Measurements from ENCODE around the gene GRAMD2B. TPM values are rescaled to one million over a fixed set of nuclear protein-coding genes. Genes with fewer than 3 reads are reported as not detected.
A peak's percentile ranks its signal among the peaks of the same experiment; 100 is the strongest.

The GRAMD2B gene
- total and polyA plus RNA-seq, 7 experiments from 2014 or later = 3.8 to 9.8 (median 7.1) TPM

- POLR2A ChIA-PET = interaction anchor here (0.6 kb wide), 2 partner anchors 86 to 1058 kb away, joined by 3 read pairs; no protein-coding TSS in a partner anchor
- CTCF ChIA-PET = interaction anchor here (0.6 kb wide), 1 partner anchor 82 kb away, joined by 4 read pairs; no protein-coding TSS in a partner anchor
- H3K27me3 Mint-ChIP-seq = no peaks in the 10 kb centered on the region
- Histone ChIP-seq H3K27ac (ENCODE audit: low read depth, low read length) (no peak overlapping the region), H3K4me1 (ENCODE audit: control insufficient read depth in 2 of 2, insufficient read depth in 2 of 2, low read length in 2 of 2) (peaks cover 0 to 12% of the 10 kb centered on the region in 2 donors), H3K27me3 (ENCODE audit: control insufficient read depth in 2 of 2, insufficient read depth in 2 of 2, low read length in 2 of 2) (no peaks in the 10 kb centered on the region), H3K36me3 (ENCODE audit: control insufficient read depth in 2 of 3, insufficient read depth in 3 of 3, low read length in 3 of 3) (peaks cover 0 to 9% (median 0%) of the 10 kb centered on the region in 3 experiments), H3K9me3 (ENCODE audit: control insufficient read depth in 2 of 3, low read length in 3 of 3) (no peaks in the 10 kb centered on the region), H3K4me3 (ENCODE audit: low read length) (no peak overlapping the region)
- intact Hi-C loops (cut with micrococcal nuclease) = loop anchor here (5.0 kb wide), 1 partner anchor 40 kb away; the partner anchor contains the start of gene GRAMD2B (in 2 of the 2)
- DNase-seq (no peak), ATAC-seq (no peak)
- H3K27ac Mint-ChIP-seq = peak overlapping the region in 1 of 9 donors; percentile 25
- H3K4me1 Mint-ChIP-seq = peaks cover 6 to 51% (median 34%) of the 10 kb centered on the region in 7 donors
- no peak overlapping the region for H3K4me3 Mint-ChIP-seq
- H3K9me3 Mint-ChIP-seq = no peaks in the 10 kb centered on the region
- peaks cover 2 to 34% (median 25%) of the 10 kb centered on the region in 5 donors for H3K36me3 Mint-ChIP-seq
These were observed 38.6 kb downstream of the GRAMD2B start for GRCh38 chr5:126461838-126462237.

DNA sequence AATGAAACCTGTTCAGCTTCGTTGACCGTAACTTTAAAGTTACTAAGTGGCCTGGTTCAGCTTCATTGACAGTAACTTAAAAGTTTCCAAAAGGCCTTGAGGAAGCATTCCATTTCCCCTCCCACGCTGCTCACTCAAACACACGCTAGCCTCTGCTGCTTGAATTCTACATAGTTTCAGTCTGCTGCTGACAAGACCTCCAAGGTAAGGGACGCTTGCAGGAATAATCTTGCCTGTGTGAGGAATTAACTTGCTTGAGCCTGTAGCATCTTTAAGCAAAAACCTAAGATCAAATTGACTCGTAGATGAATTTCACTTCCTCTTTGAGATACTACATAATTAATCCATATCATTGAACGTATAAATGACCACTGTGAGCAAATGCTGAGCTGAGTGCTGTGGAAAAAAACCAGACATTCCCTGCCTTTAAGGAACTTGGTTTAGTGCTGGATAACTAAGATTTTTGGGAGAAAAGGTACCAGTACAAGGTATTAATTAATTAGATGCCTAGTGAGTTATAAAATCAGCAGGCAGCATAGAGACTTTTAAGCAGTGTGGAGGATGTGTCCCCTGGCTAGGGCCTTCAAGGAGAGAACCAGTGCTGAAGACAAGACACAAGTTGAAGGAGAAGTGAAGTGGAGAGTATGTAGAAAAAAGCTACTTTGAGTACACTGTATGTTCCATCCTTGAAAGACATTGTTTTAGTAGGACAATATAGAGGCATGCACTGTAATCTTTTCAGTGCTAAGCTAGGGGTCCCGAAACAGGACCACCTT, 39.2 kb downstream of the GRAMD2B start:
- Mint-ChIP-seq H3K36me3 (peaks cover 2 to 30% (median 23%) of the 10 kb centered on the region in 5 donors), H3K27me3 (no peaks in the 10 kb centered on the region), H3K9me3 (no peaks in the 10 kb centered on the region), H3K4me3 (no peak overlapping the region), H3K4me1 (peaks cover 6 to 49% (median 34%) of the 10 kb centered on the region in 7 donors), H3K27ac (peak overlapping the region in 6 of 9 donors; percentile 0 to 88 (median 68))
- no peak for ATAC-seq
- Histone ChIP-seq H3K36me3 (ENCODE audit: control insufficient read depth in 2 of 3, insufficient read depth in 3 of 3, low read length in 3 of 3) (peaks cover 0 to 9% (median 0%) of the 10 kb centered on the region in 3 experiments), H3K27me3 (ENCODE audit: control insufficient read depth in 2 of 2, insufficient read depth in 2 of 2, low read length in 2 of 2) (no peaks in the 10 kb centered on the region), H3K9me3 (ENCODE audit: control insufficient read depth in 2 of 3, low read length in 3 of 3) (no peaks in the 10 kb centered on the region), H3K4me1 (ENCODE audit: control insufficient read depth in 2 of 2, insufficient read depth in 2 of 2, low read length in 2 of 2) (peaks cover 0 to 12% of the 10 kb centered on the region in 2 donors), H3K27ac (ENCODE audit: low read depth, low read length) (no peak overlapping the region), H3K4me3 (ENCODE audit: low read length) (no peak overlapping the region)
- ChIA-PET CTCF (no interaction called here), POLR2A (interaction anchor here (0.6 kb wide), 2 partner anchors 87 to 1057 kb away, joined by 3 read pairs; no protein-coding TSS in a partner anchor)
- no peak for DNase-seq
- intact Hi-C loops (cut with micrococcal nuclease) = loop anchor here (5.0 kb wide), 1 partner anchor 40 kb away; the partner anchor contains the start of gene GRAMD2B (in 2 of the 2)

DNA sequence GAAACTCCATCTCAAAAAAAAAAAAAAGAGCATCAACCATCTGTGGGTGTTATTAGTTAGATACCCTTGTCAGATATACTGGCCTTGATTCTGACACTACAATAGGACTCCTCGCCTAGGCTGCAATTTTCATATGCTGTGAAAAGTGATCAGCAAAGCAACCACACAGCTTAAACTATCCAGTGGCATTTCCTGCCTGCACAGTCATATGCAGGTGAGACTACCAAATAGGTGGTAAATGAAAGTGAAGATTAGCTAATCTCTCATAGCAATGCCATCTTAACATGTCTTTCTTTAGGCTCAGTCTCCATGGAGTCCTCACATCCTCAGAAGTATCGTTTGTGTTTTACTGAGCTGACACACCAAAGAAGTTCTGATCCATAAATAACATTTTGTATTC, 40.8 kb downstream of the GRAMD2B start:
- intact Hi-C loops (cut with micrococcal nuclease) = loop anchor here (2.0 to 5.0 kb wide), 2 partner anchors 13 to 42 kb away; partner anchors contain the start of gene GRAMD2B (in 2 of the 2)
- peaks cover 6 to 46% (median 34%) of the 10 kb centered on the region in 7 donors for H3K4me1 Mint-ChIP-seq

DNA sequence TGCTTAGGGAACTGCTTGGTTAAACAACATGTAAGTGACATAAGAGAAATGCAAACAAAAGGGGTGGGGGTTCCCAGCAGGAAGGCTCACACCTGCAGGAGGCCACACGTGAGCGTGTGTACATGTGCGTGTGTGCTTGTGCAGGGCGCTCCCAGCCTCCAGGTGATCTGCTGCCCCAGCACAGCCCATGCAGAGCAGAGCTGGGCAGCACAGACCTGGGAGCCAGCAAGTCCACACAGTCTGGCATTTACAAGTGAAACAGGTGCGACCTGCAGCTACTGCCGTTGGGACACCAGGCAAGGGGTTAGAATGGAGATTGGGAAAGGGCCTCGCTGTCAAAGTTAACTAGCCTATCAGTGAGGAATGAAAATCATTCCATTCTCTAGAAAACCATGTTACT, 41.8 kb downstream of the GRAMD2B start:
- Histone ChIP-seq H3K9me3 (ENCODE audit: control insufficient read depth in 2 of 3, low read length in 3 of 3) (no peaks in the 10 kb centered on the region), H3K36me3 (ENCODE audit: control insufficient read depth in 2 of 3, insufficient read depth in 3 of 3, low read length in 3 of 3) (peaks cover 0 to 11% (median 0%) of the 10 kb centered on the region in 3 experiments), H3K4me1 (ENCODE audit: control insufficient read depth in 2 of 2, insufficient read depth in 2 of 2, low read length in 2 of 2) (peaks cover 0 to 12% of the 10 kb centered on the region in 2 donors), H3K27ac (ENCODE audit: low read depth, low read length) (no peak overlapping the region), H3K4me3 (ENCODE audit: low read length) (no peak overlapping the region), H3K27me3 (ENCODE audit: control insufficient read depth in 2 of 2, insufficient read depth in 2 of 2, low read length in 2 of 2) (no peaks in the 10 kb centered on the region)
- no peaks in the 10 kb centered on the region for H3K27me3 Mint-ChIP-seq
- ATAC-seq = no peak
- ChIA-PET CTCF (interaction anchor here (1.5 kb wide), 1 partner anchor 110 kb away, joined by 6 read pairs; no protein-coding TSS in a partner anchor), POLR2A (interaction anchor here (0.6 to 1.3 kb wide), 3 partner anchors 13 to 43 kb away, joined by 3 to 7 read pairs (median 3); no protein-coding TSS in a partner anchor)
- no peaks in the 10 kb centered on the region for H3K9me3 Mint-ChIP-seq
- peaks cover 6 to 46% (median 34%) of the 10 kb centered on the region in 7 donors for H3K4me1 Mint-ChIP-seq
- DNase-seq = no peak
- intact Hi-C loops (cut with micrococcal nuclease) = loop anchor here (2.0 to 5.0 kb wide), 2 partner anchors 14 to 43 kb away; partner anchors contain the start of gene GRAMD2B (in 2 of the 2)
- H3K36me3 Mint-ChIP-seq = peaks cover 2 to 30% (median 13%) of the 10 kb centered on the region in 5 donors
- H3K4me3 Mint-ChIP-seq = no peak overlapping the region
- peak overlapping the region in 6 of 9 donors; percentile 9 to 76 (median 42) for H3K27ac Mint-ChIP-seq

More for the DNA sequence above, 40.8 kb downstream of the GRAMD2B start:
- ATAC-seq = peak; percentile 37
- H3K36me3 ChIP-seq (ENCODE audit: control insufficient read depth in 2 of 3, insufficient read depth in 3 of 3, low read length in 3 of 3) = peaks cover 0 to 9% (median 0%) of the 10 kb centered on the region in 3 experiments
- no peaks in the 10 kb centered on the region for H3K27me3 ChIP-seq (ENCODE audit: control insufficient read depth in 2 of 2, insufficient read depth in 2 of 2, low read length in 2 of 2)
- Mint-ChIP-seq H3K4me3 (peak overlapping the region in 4 of 10 donors; percentile 13 to 44 (median 38)), H3K27me3 (no peaks in the 10 kb centered on the region), H3K9me3 (no peaks in the 10 kb centered on the region), H3K27ac (peak overlapping the region in 7 of 9 donors; percentile 40 to 81 (median 73)), H3K36me3 (peaks cover 2 to 26% (median 13%) of the 10 kb centered on the region in 5 donors)
- POLR2A ChIA-PET = interaction anchor here (0.6 to 1.3 kb wide), 3 partner anchors 12 to 23 kb away, joined by 3 to 7 read pairs (median 4); no protein-coding TSS in a partner anchor
- H3K27ac ChIP-seq (ENCODE audit: low read depth, low read length) = no peak overlapping the region
- DNase-seq = peak in 6 of 9 donors; percentile 2 to 39 (median 30)
- H3K9me3 ChIP-seq (ENCODE audit: control insufficient read depth in 2 of 3, low read length in 3 of 3) = no peaks in the 10 kb centered on the region
- H3K4me1 ChIP-seq (ENCODE audit: control insufficient read depth in 2 of 2, insufficient read depth in 2 of 2, low read length in 2 of 2) = peaks cover 0 to 12% of the 10 kb centered on the region in 2 donors
- CTCF ChIA-PET = interaction anchor here (0.6 to 1.5 kb wide), 2 partner anchors 95 to 109 kb away, joined by 6 read pairs; no protein-coding TSS in a partner anchor
- no peak overlapping the region for H3K4me3 ChIP-seq (ENCODE audit: low read length)

- H3K27ac Mint-ChIP-seq = no peak overlapping the region
- Histone ChIP-seq H3K27ac (ENCODE audit: low read depth, low read length) (no peak overlapping the region), H3K9me3 (ENCODE audit: control insufficient read depth in 2 of 3, low read length in 3 of 3) (no peaks in the 10 kb centered on the region), H3K4me1 (ENCODE audit: control insufficient read depth in 2 of 2, insufficient read depth in 2 of 2, low read length in 2 of 2) (peaks cover 0 to 12% of the 10 kb centered on the region in 2 donors), H3K4me3 (ENCODE audit: low read length) (no peak overlapping the region), H3K27me3 (ENCODE audit: control insufficient read depth in 2 of 2, insufficient read depth in 2 of 2, low read length in 2 of 2) (no peaks in the 10 kb centered on the region), H3K36me3 (ENCODE audit: control insufficient read depth in 2 of 3, insufficient read depth in 3 of 3, low read length in 3 of 3) (peaks cover 0 to 13% (median 0%) of the 10 kb centered on the region in 3 experiments)
- ATAC-seq (no peak), DNase-seq (no peak)
- intact Hi-C loops (cut with micrococcal nuclease) = no loop called here
- H3K36me3 Mint-ChIP-seq = peaks cover 2 to 36% (median 22%) of the 10 kb centered on the region in 5 donors
- CTCF ChIA-PET = no interaction called here
- POLR2A ChIA-PET = interaction anchor here (0.6 kb wide), 1 partner anchor 18 kb away, joined by 5 read pairs; no protein-coding TSS in a partner anchor
- peaks cover 6 to 31% (median 23%) of the 10 kb centered on the region in 7 donors for H3K4me1 Mint-ChIP-seq
- no peaks in the 10 kb centered on the region for H3K9me3 Mint-ChIP-seq
- no peaks in the 10 kb centered on the region for H3K27me3 Mint-ChIP-seq
- H3K4me3 Mint-ChIP-seq = no peak overlapping the region
These were observed 44.9 kb downstream of the GRAMD2B start for GRCh38 chr5:126468091-126468490.

- Mint-ChIP-seq H3K4me3 (no peak overlapping the region), H3K36me3 (peaks cover 2 to 41% (median 27%) of the 10 kb centered on the region in 5 donors), H3K4me1 (peaks cover 0 to 15% (median 6%) of the 10 kb centered on the region in 7 donors), H3K27me3 (no peaks in the 10 kb centered on the region), H3K27ac (peak overlapping the region in 1 of 9 donors; percentile 41), H3K9me3 (no peaks in the 10 kb centered on the region)
- ATAC-seq (no peak), DNase-seq (no peak)
- no peaks in the 10 kb centered on the region for H3K27me3 ChIP-seq (ENCODE audit: control insufficient read depth in 2 of 2, insufficient read depth in 2 of 2, low read length in 2 of 2)
- peaks cover 0 to 2% of the 10 kb centered on the region in 2 donors for H3K4me1 ChIP-seq (ENCODE audit: control insufficient read depth in 2 of 2, insufficient read depth in 2 of 2, low read length in 2 of 2)
- no peaks in the 10 kb centered on the region for H3K9me3 ChIP-seq (ENCODE audit: control insufficient read depth in 2 of 3, low read length in 3 of 3)
- no peak overlapping the region for H3K4me3 ChIP-seq (ENCODE audit: low read length)
- CTCF ChIA-PET = no interaction called here
- POLR2A ChIA-PET = no interaction called here
- intact Hi-C loops (cut with micrococcal nuclease) = no loop called here
- H3K36me3 ChIP-seq (ENCODE audit: control insufficient read depth in 2 of 3, insufficient read depth in 3 of 3, low read length in 3 of 3) = peaks cover 0 to 21% (median 0%) of the 10 kb centered on the region in 3 experiments
- no peak overlapping the region for H3K27ac ChIP-seq (ENCODE audit: low read depth, low read length)
These were observed 46.5 kb downstream of the GRAMD2B start for GRCh38 chr5:126469536-126470316.
